ENCODE data around the gene KCTD14. TPM values are rescaled to one million over a fixed set of nuclear protein-coding genes. Genes with fewer than 3 reads are reported as not detected.

Gene KCTD14
- total and polyA plus RNA-seq, 12 donors, result 9.5 to 84.7 (median 27.8) TPM

DNA sequence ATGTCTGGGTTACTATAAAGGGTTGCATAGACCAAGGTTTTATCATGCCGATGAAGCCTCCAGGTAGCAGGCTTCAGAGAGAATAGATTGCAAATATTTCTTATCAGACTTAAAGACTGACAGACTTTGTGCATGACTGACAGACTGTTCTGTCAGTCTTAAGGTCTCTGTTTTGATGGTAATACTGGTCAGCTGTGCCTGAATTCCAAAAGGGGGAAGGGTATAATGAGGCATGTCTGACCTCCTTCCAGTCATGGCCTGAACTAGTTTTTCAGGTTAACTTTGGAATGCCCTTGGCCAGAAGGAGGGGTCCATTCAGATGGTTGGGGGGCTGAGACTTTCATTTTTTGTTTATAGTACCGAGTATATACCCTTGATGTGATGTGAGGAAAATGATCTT lies 4.7 kb upstream of the KCTD14 start:
- intact Hi-C loops (cut with DNase I), result no loop called here
- no peak overlapping the region for H3K4me3 ChIP-seq
- H3K36me3 ChIP-seq (replicated peaks in 1 of 2), result no peaks in the 10 kb centered on the region
- no peak for TF ChIP-seq POLR2A (IDR thresholded peaks at IDR 0.05)
- TF ChIP-seq, protein P1, sequence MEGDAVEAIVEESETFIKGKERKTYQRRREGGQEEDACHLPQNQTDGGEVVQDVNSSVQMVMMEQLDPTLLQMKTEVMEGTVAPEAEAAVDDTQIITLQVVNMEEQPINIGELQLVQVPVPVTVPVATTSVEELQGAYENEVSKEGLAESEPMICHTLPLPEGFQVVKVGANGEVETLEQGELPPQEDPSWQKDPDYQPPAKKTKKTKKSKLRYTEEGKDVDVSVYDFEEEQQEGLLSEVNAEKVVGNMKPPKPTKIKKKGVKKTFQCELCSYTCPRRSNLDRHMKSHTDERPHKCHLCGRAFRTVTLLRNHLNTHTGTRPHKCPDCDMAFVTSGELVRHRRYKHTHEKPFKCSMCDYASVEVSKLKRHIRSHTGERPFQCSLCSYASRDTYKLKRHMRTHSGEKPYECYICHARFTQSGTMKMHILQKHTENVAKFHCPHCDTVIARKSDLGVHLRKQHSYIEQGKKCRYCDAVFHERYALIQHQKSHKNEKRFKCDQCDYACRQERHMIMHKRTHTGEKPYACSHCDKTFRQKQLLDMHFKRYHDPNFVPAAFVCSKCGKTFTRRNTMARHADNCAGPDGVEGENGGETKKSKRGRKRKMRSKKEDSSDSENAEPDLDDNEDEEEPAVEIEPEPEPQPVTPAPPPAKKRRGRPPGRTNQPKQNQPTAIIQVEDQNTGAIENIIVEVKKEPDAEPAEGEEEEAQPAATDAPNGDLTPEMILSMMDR (IDR thresholded peaks at IDR 0.05), result no peak
- no peaks in the 10 kb centered on the region for H3K27me3 ChIP-seq
- WGBS, 4 donors, result 80 to 93% (median 86%) methylated on average over 2 of the region's 2 CpGs
- H3K27ac ChIP-seq, result no peak overlapping the region
- DNase-seq, result no peak
- no peaks in the 10 kb centered on the region for H3K9me3 ChIP-seq (replicated peaks in 1 of 3)
- H3K4me1 ChIP-seq (replicated peaks in 1 of 2), result peaks cover 22 to 29% of the 10 kb centered on the region in 2 donors

DNA sequence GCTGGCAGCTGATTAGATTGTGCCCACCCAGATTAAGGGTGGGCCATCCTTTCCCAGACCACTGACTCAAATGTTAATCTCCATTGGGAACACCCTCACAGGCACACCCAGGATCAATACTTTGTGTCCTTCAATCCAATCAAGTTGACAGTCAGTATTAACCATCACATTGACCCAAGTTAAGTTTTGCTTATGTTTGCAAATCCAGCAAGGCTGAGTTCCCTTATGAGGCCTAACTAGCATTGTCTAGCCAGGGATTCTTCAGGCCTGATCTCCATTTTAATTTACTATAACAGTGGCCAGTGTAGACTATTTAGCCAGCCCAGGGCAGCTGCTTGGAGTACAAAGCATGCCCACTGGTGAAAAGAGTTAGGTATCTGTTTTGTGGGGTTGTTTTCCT lies 2.3 kb upstream of the KCTD14 start:
- intact Hi-C loops (cut with DNase I), result no loop called here

DNA sequence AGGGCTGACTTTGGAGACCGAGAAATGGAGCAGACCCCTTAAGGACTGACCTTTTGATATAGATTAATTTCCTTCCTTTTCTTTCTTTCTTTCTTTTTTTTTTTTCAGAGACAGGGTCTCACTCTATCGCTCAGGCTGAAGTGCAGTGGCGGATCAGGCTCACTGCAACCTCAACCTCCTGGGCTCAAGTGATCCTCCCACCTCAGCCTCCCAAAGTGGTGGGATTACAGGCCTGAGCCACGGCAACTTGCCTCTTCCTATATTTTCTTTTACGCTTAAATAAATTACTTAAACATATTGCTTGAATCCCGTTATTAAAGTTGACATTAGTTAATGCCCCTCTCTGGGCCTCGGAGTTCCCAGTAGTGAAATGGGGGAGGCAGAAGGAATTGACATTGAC lies 350 bp upstream of the KCTD14 start:
- H3K27me3 ChIP-seq, result no peaks in the 10 kb centered on the region
- no peak for TF ChIP-seq POLR2A (IDR thresholded peaks at IDR 0.05)
- TF ChIP-seq, protein P1 (IDR thresholded peaks at IDR 0.05), result peak in 1 of 6 experiments; percentile 22
- WGBS, 4 donors, result 63 to 74% (median 66%) methylated on average over 7 of the region's 7 CpGs
- no peaks in the 10 kb centered on the region for H3K36me3 ChIP-seq (replicated peaks in 1 of 2)
- no peaks in the 10 kb centered on the region for H3K9me3 ChIP-seq (replicated peaks in 1 of 3)
- peak overlapping the region in 3 of 4 donors; percentile 29 to 54 (median 42) for H3K4me3 ChIP-seq
- intact Hi-C loops (cut with DNase I), result no loop called here
- H3K27ac ChIP-seq, result peak overlapping the region in 4 of 5 donors; percentile 9 to 88 (median 77)
- peaks cover 10 to 13% of the 10 kb centered on the region in 2 donors for H3K4me1 ChIP-seq (replicated peaks in 1 of 2)
- DNase-seq, result no peak

More for the DNA sequence above, 2.3 kb upstream of the KCTD14 start:
- no peaks in the 10 kb centered on the region for H3K36me3 ChIP-seq (replicated peaks in 1 of 2)
- DNase-seq, result no peak
- no peak overlapping the region for H3K4me3 ChIP-seq
- no peaks in the 10 kb centered on the region for H3K27me3 ChIP-seq
- H3K27ac ChIP-seq, result no peak overlapping the region
- H3K9me3 ChIP-seq (replicated peaks in 1 of 3), result no peaks in the 10 kb centered on the region
- peaks cover 13 to 14% of the 10 kb centered on the region in 2 donors for H3K4me1 ChIP-seq (replicated peaks in 1 of 2)
- TF ChIP-seq POLR2A (IDR thresholded peaks at IDR 0.05), result no peak
- TF ChIP-seq, protein P1 (IDR thresholded peaks at IDR 0.05), result no peak

DNA sequence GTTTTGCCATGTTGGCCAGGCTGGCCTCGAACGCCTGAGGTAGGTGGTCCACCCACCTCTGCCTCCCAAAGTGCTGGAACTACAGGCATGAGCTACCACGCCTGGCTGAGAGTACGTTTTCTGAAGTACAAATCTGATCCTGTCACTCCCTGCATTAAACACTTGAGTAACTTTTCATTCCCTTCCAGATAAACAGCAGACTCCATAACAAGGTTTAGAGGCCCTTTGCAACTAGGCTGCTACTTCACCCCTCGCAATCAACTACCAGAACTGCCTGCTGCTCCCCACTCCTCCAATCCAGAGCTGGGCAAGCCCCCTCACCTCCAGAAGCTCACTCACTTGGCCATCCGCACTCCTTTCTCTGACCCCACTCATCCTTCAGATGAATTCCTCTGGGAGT lies 1.5 kb downstream of the KCTD14 start:
- Histone ChIP-seq H3K4me1 (replicated peaks in 1 of 2) (peaks cover 10 to 13% of the 10 kb centered on the region in 2 donors), H3K27me3 (no peaks in the 10 kb centered on the region), H3K4me3 (peak overlapping the region in 1 of 4 donors; percentile 54), H3K27ac (peak overlapping the region in 3 of 5 donors; percentile 72 to 88 (median 82)), H3K9me3 (replicated peaks in 1 of 3) (no peaks in the 10 kb centered on the region), H3K36me3 (replicated peaks in 1 of 2) (peaks cover 0 to 2% of the 10 kb centered on the region in 2 donors)
- intact Hi-C loops (cut with DNase I), result no loop called here
- DNase-seq, result no peak
- TF ChIP-seq, protein P1 (IDR thresholded peaks at IDR 0.05), result no peak
- no peak for TF ChIP-seq POLR2A (IDR thresholded peaks at IDR 0.05)
- 56 to 73% (median 67%) methylated on average over 6 of the region's 6 CpGs for WGBS, 4 donors

All from adrenal gland (tissue), 12 donors.